Heart left ventricle (tissue), 16 donors: ENCODE measurements around the gene NAXD. TPM values are rescaled to one million over a fixed set of nuclear protein-coding genes. Genes with fewer than 3 reads are reported as not detected.
A peak's percentile ranks its signal among the peaks of the same experiment; 100 is the strongest.

Experiments used
- ATAC-seq, 4 donors: fragments of 200-7000 bp; cut with Tn5 transposase; one replicate each; pipeline ENCODE4 v1.9.1; 2020 to 2022; ENCODE audit warnings: moderate library complexity in 4 of 4, mild to moderate bottlenecking in 3 of 4, moderate number of reproducible peaks in 1 of 4
- DNase-seq, 5 donors: peaks; one replicate each; pipeline ENCODE4 v3.0.0-alpha.2; 2020
- H3K27ac ChIP-seq, 12 donors: fragments of 200-600 bp; sonication (generic) in 4 of 12; one replicate each; pipeline versions ENCODE4 v1.5.0 to v1.8.0; 2016 to 2022; ENCODE audit warnings: mild to moderate bottlenecking in 2 of 12
- H3K27me3 ChIP-seq, 9 donors: fragments of 200-600 bp; sonication (generic) in 2 of 9; one replicate each; pipeline versions ENCODE4 v1.5.1 to v1.8.0; 2016 to 2022; ENCODE audit warnings: mild to moderate bottlenecking in 3 of 9
- H3K36me3 ChIP-seq, 9 donors: fragments of 200-600 bp; sonication (generic) in 2 of 9; one replicate each; pipeline versions ENCODE4 v1.5.0 to v1.8.0; 2018 to 2022; ENCODE audit warnings: mild to moderate bottlenecking in 2 of 9
- H3K4me1 ChIP-seq, 12 donors: fragments of 200-600 bp; sonication (generic) in 4 of 12; one replicate each; pipeline versions ENCODE4 v1.5.0 to v1.8.0; 2016 to 2022; ENCODE audit warnings: mild to moderate bottlenecking in 3 of 12
- H3K4me3 ChIP-seq, 12 donors: fragments of 200-600 bp; sonication (generic) in 4 of 12; one replicate each; pipeline versions ENCODE4 v1.5.0 to v1.8.0; 2017 to 2022; ENCODE audit warnings: mild to moderate bottlenecking in 9 of 12, moderate library complexity in 4 of 12
- H3K9me3 ChIP-seq, 12 donors: fragments of 200-600 bp; sonication (generic) in 4 of 12; one replicate each; pipeline versions ENCODE4 v1.5.0 to v1.8.0; 2016 to 2022; ENCODE audit warnings: mild to moderate bottlenecking in 1 of 12
- CTCF ChIP-seq, 12 donors: fragments of 200-600 bp; sonication (generic) in 4 of 12; IDR thresholded peaks; one replicate each; pipeline versions ENCODE4 v1.5.0 to v1.8.0; 2018 to 2022; ENCODE audit warnings: antibody characterized with exemption in 12 of 12, mild to moderate bottlenecking in 5 of 12
- POLR2A ChIP-seq, 2 donors: fragments of 450-650 bp; IDR thresholded peaks; one replicate each; pipeline ENCODE4 v1.6.1; 2017; ENCODE audit warnings: antibody characterized with exemption in 2 of 2, mild to moderate bottlenecking in 2 of 2, moderate library complexity in 2 of 2
- WGBS, 4 donors: extraction: QIAGEN DNeasy Blood & Tissue Kit in 2 of 4; methylation state at CpG; one replicate each; pipeline versions ENCODE4 v1.1.5 to v1.1.7; 2013 to 2018; 5-methylcytosine and 5-hydroxymethylcytosine counted together
- intact Hi-C, 10 donors: fragments of 100-400 bp; cut with DNase I; formaldehyde crosslinking; loops; one replicate each; pipeline versions ENCODE4 v1.11.1 to v1.14.2; 2022
- polyA plus RNA-seq, 2 donors: library from polyadenylated mRNA; stranded (reverse); fragments of 200-250 nt; gene quantifications; one replicate each; pipeline ENCODE4 v1.2.3, GENCODE V29; 2013
- total RNA-seq, 9 donors: library from RNA; depleted of rRNA in 2 of 9; stranded (reverse); fragments of >200 nt in 2 of 9; fragmentation: NEBNext Ultra II Directional in 3 of 9; extraction: Animal tissue kit (Norgen Biotek cat#: 25700) in 3 of 9; gene quantifications; one replicate each; pipeline versions ENCODE4 v1.1.0 to v1.2.4, GENCODE V29; 2016 to 2023
- donor health status: ischemic (EF 13 %, LVEDD 7.1; RV severe dilation, severe dysfunction).
- donor health status: healthy with polysubstance abuse.
- donor health status: DM: no; HTN: yes; CAD: no.
- donor health status: DM: no; HTN: no; CAD: no.
- donor health status: ischemic (EF 25% LVEDD 6.9; RV normal size, moderate dysfunction).
- donor health status: ischemic (EF 25% LVEDD 5.7; RV mildly dilated, moderate dysfunction).
- donor health status: healthy.
- donor health status: DM: yes; HTN: yes; CAD: no.
- donor health status: ischemic (EF 35%, LVEDD 5.7; RV mildly dilated, moderate dysfunction).
- donor health status: nonischemic (EF 11% LVEDD 7.7; RV severe dilation, severe dysfunction).
- donor health status: DM: yes; HTN: yes; CAD: no.
- donor health status: PGD.
- donor health status: ischemic (EF 29% LVEDD 5.4; RV normal size, mild dysfunction).
- donor health status: nonischemic (EF 23%, LVEDD 6.1; RV moderate dilation, normal function).

Gene NAXD
- total and polyA plus RNA-seq, 11 donors: 19.2 to 31.4 (median 23.4) TPM

- intact Hi-C loops: loop anchor here in 2 of 10 donors (1.0 to 10.0 kb wide), 2 partner anchors 119 to 121 kb away; no protein-coding TSS in a partner anchor
- H3K36me3 ChIP-seq: no peaks in the 10 kb centered on the region
- 42 to 45% (median 43%) methylated on average over 15 of the region's 15 CpGs for WGBS, 4 donors
- ATAC-seq (peak; percentile 60 to 81 (median 70)), DNase-seq (peak in 3 of 5 donors; percentile 43 to 67 (median 59))
- H3K4me1 ChIP-seq: peaks cover 0 to 10% (median 0%) of the 10 kb centered on the region in 12 donors
- no peak overlapping the region for H3K27ac ChIP-seq
- TF ChIP-seq CTCF (IDR thresholded peaks at IDR 0.05): peak in 6 of 12 donors; percentile 9 to 33 (median 15)
- no peak for TF ChIP-seq POLR2A (IDR thresholded peaks at IDR 0.05)
- no peak overlapping the region for H3K4me3 ChIP-seq
- no peaks in the 10 kb centered on the region for H3K9me3 ChIP-seq
- peaks cover 0 to 20% (median 8%) of the 10 kb centered on the region in 9 donors for H3K27me3 ChIP-seq
These were observed 39.8 kb upstream of the NAXD start for GRCh38 chr13:110575322-110576069.

DNA sequence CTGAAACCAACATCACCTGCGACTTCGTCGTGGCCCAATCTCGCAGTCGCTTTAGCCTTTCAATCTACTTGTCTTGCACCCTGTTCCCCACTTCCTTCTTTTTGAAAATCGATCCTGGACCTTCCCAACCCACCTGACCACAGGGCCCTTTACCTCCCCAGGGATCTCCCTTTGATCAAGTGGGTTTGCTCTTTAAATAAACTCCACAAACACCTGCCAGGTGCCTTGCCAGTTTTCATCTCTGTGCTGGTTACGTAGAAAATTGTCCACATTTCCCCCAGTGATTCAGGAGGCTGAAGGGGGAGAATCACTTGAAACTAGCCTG is 39.3 kb upstream of the NAXD start:
- DNase-seq: no peak
- Histone ChIP-seq H3K4me3 (no peak overlapping the region), H3K9me3 (no peaks in the 10 kb centered on the region), H3K36me3 (no peaks in the 10 kb centered on the region), H3K27ac (no peak overlapping the region), H3K27me3 (peaks cover 0 to 20% (median 8%) of the 10 kb centered on the region in 9 donors), H3K4me1 (peaks cover 0 to 13% (median 0%) of the 10 kb centered on the region in 12 donors)
- no peak for TF ChIP-seq CTCF (IDR thresholded peaks at IDR 0.05)
- TF ChIP-seq POLR2A (IDR thresholded peaks at IDR 0.05): no peak
- no peak for ATAC-seq
- WGBS, 4 donors: 77 to 85% (median 83%) methylated on average over 7 of the region's 7 CpGs
- intact Hi-C loops: loop anchor here in 1 of 10 donors (10.0 kb wide), 1 partner anchor 121 kb away; no protein-coding TSS in a partner anchor

GRCh38 chr13:110576736-110577476 is 38.4 kb upstream of the NAXD start:
- ATAC-seq: no peak
- intact Hi-C loops: loop anchor here in 1 of 10 donors (10.0 kb wide), 1 partner anchor 122 kb away; no protein-coding TSS in a partner anchor
- no peak overlapping the region for H3K27ac ChIP-seq
- WGBS, 4 donors: 88 to 93% (median 92%) methylated on average over 11 of the region's 11 CpGs
- H3K4me1 ChIP-seq: peaks cover 0 to 13% (median 0%) of the 10 kb centered on the region in 12 donors
- H3K4me3 ChIP-seq: no peak overlapping the region
- H3K36me3 ChIP-seq: no peaks in the 10 kb centered on the region
- TF ChIP-seq POLR2A (IDR thresholded peaks at IDR 0.05) (no peak), CTCF (IDR thresholded peaks at IDR 0.05) (no peak)
- H3K27me3 ChIP-seq: peaks cover 0 to 20% (median 4%) of the 10 kb centered on the region in 9 donors
- DNase-seq: no peak
- H3K9me3 ChIP-seq: no peaks in the 10 kb centered on the region

GRCh38 chr13:110578363-110578762 is 37.0 kb upstream of the NAXD start:
- intact Hi-C loops: loop anchor here in 1 of 10 donors (10.0 kb wide), 1 partner anchor 124 kb away; no protein-coding TSS in a partner anchor

More at GRCh38 chr13:110578363-110578762, 37.0 kb upstream of the NAXD start:
- TF ChIP-seq POLR2A (IDR thresholded peaks at IDR 0.05) (no peak), CTCF (IDR thresholded peaks at IDR 0.05) (no peak)
- no peak overlapping the region for H3K27ac ChIP-seq
- ATAC-seq (peak in 3 of 4 donors; percentile 20 to 52 (median 23)), DNase-seq (no peak)
- H3K9me3 ChIP-seq: no peaks in the 10 kb centered on the region
- H3K4me3 ChIP-seq: no peak overlapping the region
- H3K27me3 ChIP-seq: peaks cover 0 to 10% (median 0%) of the 10 kb centered on the region in 9 donors
- 68 to 79% (median 73%) methylated on average over 10 of the region's 10 CpGs for WGBS, 4 donors
- H3K4me1 ChIP-seq: peaks cover 0 to 13% (median 0%) of the 10 kb centered on the region in 12 donors
- no peaks in the 10 kb centered on the region for H3K36me3 ChIP-seq
